ENCODE measurements around the gene PUM1. TPM values are rescaled to one million over a fixed set of nuclear protein-coding genes. Genes with fewer than 3 reads are reported as not detected.
"Not testable (repeated sequence)": the region's sequence is repeated elsewhere in the genome, so short reads cannot be mapped to it uniquely, and the experiment has no call there.

The PUM1 gene
- polyA plus RNA-seq, 1 donor: 56.6 TPM

GRCh38 chr1:31064718-31065309 lies 703 bp downstream of the PUM1 start:
- DNase-seq (ENCODE audit: low read depth): no peak

- no peak for DNase-seq (ENCODE audit: low read depth)
These were observed 1.3 kb downstream of the PUM1 start for GRCh38 chr1:31064111-31064717.

GRCh38 chr1:31063631-31064030 lies 1.9 kb downstream of the PUM1 start:
- DNase-seq (ENCODE audit: low read depth): no peak

GRCh38 chr1:31062867-31063380 lies 2.6 kb downstream of the PUM1 start:
- DNase-seq (ENCODE audit: low read depth): no peak

GRCh38 chr1:31062162-31062866 lies 3.2 kb downstream of the PUM1 start:
- DNase-seq (ENCODE audit: low read depth): not testable (repeated sequence)

- DNase-seq (ENCODE audit: low read depth): no peak
These were observed 7.5 kb downstream of the PUM1 start for GRCh38 chr1:31058012-31058411.

- DNase-seq (ENCODE audit: low read depth): no peak
These were observed 9.6 kb downstream of the PUM1 start for GRCh38 chr1:31055953-31056352.

GRCh38 chr1:31055501-31055900 lies 10.0 kb downstream of the PUM1 start:
- DNase-seq (ENCODE audit: low read depth): no peak

GRCh38 chr1:31054958-31055481 lies 10.5 kb downstream of the PUM1 start:
- DNase-seq (ENCODE audit: low read depth): no peak

- DNase-seq (ENCODE audit: low read depth): no peak
These were observed 11.2 kb downstream of the PUM1 start for GRCh38 chr1:31054349-31054748.

- DNase-seq (ENCODE audit: low read depth): not testable (repeated sequence)
These were observed 12.9 kb downstream of the PUM1 start for GRCh38 chr1:31052613-31053012.

GRCh38 chr1:31051611-31052010 lies 13.9 kb downstream of the PUM1 start:
- DNase-seq (ENCODE audit: low read depth): no peak

GRCh38 chr1:31047507-31047906 lies 18.0 kb downstream of the PUM1 start:
- DNase-seq (ENCODE audit: low read depth): not testable (repeated sequence)

GRCh38 chr1:31043631-31044030 lies 21.9 kb downstream of the PUM1 start:
- no peak for DNase-seq (ENCODE audit: low read depth)

- DNase-seq (ENCODE audit: low read depth): no peak
These were observed 22.9 kb downstream of the PUM1 start for GRCh38 chr1:31042656-31043055.

GRCh38 chr1:31041529-31041928 lies 24.0 kb downstream of the PUM1 start:
- DNase-seq (ENCODE audit: low read depth): no peak

- no peak for DNase-seq (ENCODE audit: low read depth)
These were observed 25.5 kb downstream of the PUM1 start for GRCh38 chr1:31040038-31040437.

GRCh38 chr1:31038935-31039334 lies 26.6 kb downstream of the PUM1 start:
- not testable (repeated sequence) for DNase-seq (ENCODE audit: low read depth)

- DNase-seq (ENCODE audit: low read depth): no peak
These were observed 27.2 kb downstream of the PUM1 start for GRCh38 chr1:31038360-31038759.

- no peak for DNase-seq (ENCODE audit: low read depth)
These were observed 28.6 kb downstream of the PUM1 start for GRCh38 chr1:31036749-31037500.

GRCh38 chr1:31033598-31033997 lies 31.9 kb downstream of the PUM1 start:
- DNase-seq (ENCODE audit: low read depth): no peak

GRCh38 chr1:31032266-31032665 lies 33.3 kb downstream of the PUM1 start:
- DNase-seq (ENCODE audit: low read depth): no peak

All from forelimb muscle (tissue), 1 donor.